ENCODE measurements around the gene GORASP2. TPM values are rescaled to one million over a fixed set of nuclear protein-coding genes. Genes with fewer than 3 reads are reported as not detected.

GORASP2 gene
- polyA plus RNA-seq (2013), result 49.8 TPM

- WGBS (ENCODE audit: insufficient coverage), result under 1% methylated on average over 79 of the region's 95 CpGs
- Histone ChIP-seq H3K27ac (ENCODE audit: insufficient read depth in 1 of 2, low read depth in 1 of 2, low read length in 2 of 2, poor library complexity in 1 of 2, severe bottlenecking in 2 of 2) (peak within 1 kb of the TSS; percentile 79 to 92), H3K27me3 (replicated peaks in 2 of 5; ENCODE audit: control insufficient read depth in 4 of 5, insufficient read depth in 5 of 5, low read length in 4 of 5) (no peaks in the 10 kb centered on the region), H3K9me3 (ENCODE audit: control extremely low read depth in 1 of 5, control insufficient read depth in 4 of 5, insufficient read depth in 2 of 5, low read depth in 1 of 5, low read length in 4 of 5) (peaks cover 0 to 11% (median 8%) of the 10 kb centered on the region in 5 experiments), H3K36me3 (ENCODE audit: control insufficient read depth in 4 of 4, insufficient read depth in 4 of 4, low read length in 3 of 4) (peaks cover 0 to 3% (median 0%) of the 10 kb centered on the region in 4 experiments), H3K4me1 (ENCODE audit: control extremely low read depth in 1 of 4, control insufficient read depth in 4 of 4, insufficient read depth in 4 of 4, low read length in 3 of 4) (peaks cover 9 to 26% (median 17%) of the 10 kb centered on the region in 4 experiments), H3K4me3 (ENCODE audit: control insufficient read depth in 1 of 7, extremely low read depth in 1 of 7, insufficient read depth in 4 of 7, low read depth in 2 of 7, low read length in 6 of 7) (peak within 1 kb of the TSS; percentile 78 to 92 (median 88))
- ChIA-PET CTCF (interaction anchor here (0.5 to 1.7 kb wide), 21 partner anchors 8 to 793 kb away, joined by 3 to 6 read pairs (median 3); no protein-coding TSS in a partner anchor), POLR2A (interaction anchor here (0.5 to 1.5 kb wide), 3 partner anchors 18 to 761 kb away, joined by 3 to 4 read pairs (median 3); no protein-coding TSS in a partner anchor)
- peak; percentile 100 for DNase-seq
Measured at GRCh38 chr2:170928824-170929685, at the start of gene GORASP2. Gene GORASP2 (plus strand): TSS chr2:170929253. CDS start chr2:170929341, 88 bp downstream.

GRCh38 chr2:170881840-170882239, 47.2 kb upstream of the GORASP2 start:
- Histone ChIP-seq H3K27ac (ENCODE audit: insufficient read depth in 1 of 2, low read depth in 1 of 2, low read length in 2 of 2, poor library complexity in 1 of 2, severe bottlenecking in 2 of 2) (no peak overlapping the region), H3K36me3 (ENCODE audit: control insufficient read depth in 4 of 4, insufficient read depth in 4 of 4, low read length in 3 of 4) (no peaks in the 10 kb centered on the region), H3K9me3 (ENCODE audit: control extremely low read depth in 1 of 5, control insufficient read depth in 4 of 5, insufficient read depth in 2 of 5, low read depth in 1 of 5, low read length in 4 of 5) (no peaks in the 10 kb centered on the region), H3K4me3 (ENCODE audit: control insufficient read depth in 1 of 7, extremely low read depth in 1 of 7, insufficient read depth in 4 of 7, low read depth in 2 of 7, low read length in 6 of 7) (no peak overlapping the region), H3K4me1 (ENCODE audit: control extremely low read depth in 1 of 4, control insufficient read depth in 4 of 4, insufficient read depth in 4 of 4, low read length in 3 of 4) (peaks cover 0 to 5% (median 0%) of the 10 kb centered on the region in 4 experiments), H3K27me3 (replicated peaks in 2 of 5; ENCODE audit: control insufficient read depth in 4 of 5, insufficient read depth in 5 of 5, low read length in 4 of 5) (no peaks in the 10 kb centered on the region)
- ChIA-PET CTCF (interaction anchor here (1.0 to 2.0 kb wide), 2 partner anchors 9 to 10 kb away, joined by 4 to 7 read pairs; no protein-coding TSS in a partner anchor), POLR2A (no interaction called here)
- DNase-seq, result peak in 1 of 3 donors; percentile 3
- WGBS (ENCODE audit: insufficient coverage), result 78% methylated on average over 3 of the region's 3 CpGs

GRCh38 chr2:170882758-170883157, 46.3 kb upstream of the GORASP2 start:
- ChIA-PET CTCF (interaction anchor here (2.0 kb wide), 1 partner anchor 9 kb away, joined by 7 read pairs; no protein-coding TSS in a partner anchor), POLR2A (no interaction called here)
- no peak for DNase-seq
- no peak overlapping the region for H3K4me3 ChIP-seq (ENCODE audit: control insufficient read depth in 1 of 7, extremely low read depth in 1 of 7, insufficient read depth in 4 of 7, low read depth in 2 of 7, low read length in 6 of 7)
- no peaks in the 10 kb centered on the region for H3K36me3 ChIP-seq (ENCODE audit: control insufficient read depth in 4 of 4, insufficient read depth in 4 of 4, low read length in 3 of 4)
- peaks cover 0 to 5% (median 0%) of the 10 kb centered on the region in 4 experiments for H3K4me1 ChIP-seq (ENCODE audit: control extremely low read depth in 1 of 4, control insufficient read depth in 4 of 4, insufficient read depth in 4 of 4, low read length in 3 of 4)
- no peaks in the 10 kb centered on the region for H3K9me3 ChIP-seq (ENCODE audit: control extremely low read depth in 1 of 5, control insufficient read depth in 4 of 5, insufficient read depth in 2 of 5, low read depth in 1 of 5, low read length in 4 of 5)
- H3K27me3 ChIP-seq (replicated peaks in 2 of 5; ENCODE audit: control insufficient read depth in 4 of 5, insufficient read depth in 5 of 5, low read length in 4 of 5), result no peaks in the 10 kb centered on the region
- H3K27ac ChIP-seq (ENCODE audit: insufficient read depth in 1 of 2, low read depth in 1 of 2, low read length in 2 of 2, poor library complexity in 1 of 2, severe bottlenecking in 2 of 2), result no peak overlapping the region
- WGBS (ENCODE audit: insufficient coverage), result 100% methylated on average over 1 of the region's 2 CpGs

- WGBS (ENCODE audit: insufficient coverage), result 96% methylated on average over 2 of the region's 2 CpGs
- Histone ChIP-seq H3K4me1 (ENCODE audit: control extremely low read depth in 1 of 4, control insufficient read depth in 4 of 4, insufficient read depth in 4 of 4, low read length in 3 of 4) (peaks cover 0 to under 1% (median 0%) of the 10 kb centered on the region in 4 experiments), H3K36me3 (ENCODE audit: control insufficient read depth in 4 of 4, insufficient read depth in 4 of 4, low read length in 3 of 4) (no peaks in the 10 kb centered on the region), H3K9me3 (ENCODE audit: control extremely low read depth in 1 of 5, control insufficient read depth in 4 of 5, insufficient read depth in 2 of 5, low read depth in 1 of 5, low read length in 4 of 5) (no peaks in the 10 kb centered on the region), H3K27me3 (replicated peaks in 2 of 5; ENCODE audit: control insufficient read depth in 4 of 5, insufficient read depth in 5 of 5, low read length in 4 of 5) (no peaks in the 10 kb centered on the region), H3K27ac (ENCODE audit: insufficient read depth in 1 of 2, low read depth in 1 of 2, low read length in 2 of 2, poor library complexity in 1 of 2, severe bottlenecking in 2 of 2) (no peak overlapping the region), H3K4me3 (ENCODE audit: control insufficient read depth in 1 of 7, extremely low read depth in 1 of 7, insufficient read depth in 4 of 7, low read depth in 2 of 7, low read length in 6 of 7) (no peak overlapping the region)
- CTCF ChIA-PET, result interaction anchor here (4.0 kb wide), 1 partner anchor 10 kb away, joined by 17 read pairs; no protein-coding TSS in a partner anchor
- POLR2A ChIA-PET, result no interaction called here
- no peak for DNase-seq
Measured at GRCh38 chr2:170883683-170884082, 45.4 kb upstream of the GORASP2 start.

- no peak overlapping the region for H3K4me3 ChIP-seq (ENCODE audit: control insufficient read depth in 1 of 7, extremely low read depth in 1 of 7, insufficient read depth in 4 of 7, low read depth in 2 of 7, low read length in 6 of 7)
- no peaks in the 10 kb centered on the region for H3K4me1 ChIP-seq (ENCODE audit: control extremely low read depth in 1 of 4, control insufficient read depth in 4 of 4, insufficient read depth in 4 of 4, low read length in 3 of 4)
- H3K36me3 ChIP-seq (ENCODE audit: control insufficient read depth in 4 of 4, insufficient read depth in 4 of 4, low read length in 3 of 4), result no peaks in the 10 kb centered on the region
- DNase-seq, result no peak
- CTCF ChIA-PET, result interaction anchor here (1.3 to 4.0 kb wide), 2 partner anchors 8 to 11 kb away, joined by 3 to 17 read pairs; no protein-coding TSS in a partner anchor
- no peaks in the 10 kb centered on the region for H3K9me3 ChIP-seq (ENCODE audit: control extremely low read depth in 1 of 5, control insufficient read depth in 4 of 5, insufficient read depth in 2 of 5, low read depth in 1 of 5, low read length in 4 of 5)
- H3K27ac ChIP-seq (ENCODE audit: insufficient read depth in 1 of 2, low read depth in 1 of 2, low read length in 2 of 2, poor library complexity in 1 of 2, severe bottlenecking in 2 of 2), result no peak overlapping the region
- WGBS (ENCODE audit: insufficient coverage), result 96% methylated on average over 5 of the region's 5 CpGs
- no peaks in the 10 kb centered on the region for H3K27me3 ChIP-seq (replicated peaks in 2 of 5; ENCODE audit: control insufficient read depth in 4 of 5, insufficient read depth in 5 of 5, low read length in 4 of 5)
- POLR2A ChIA-PET, result no interaction called here
Measured at GRCh38 chr2:170885130-170885791, 43.8 kb upstream of the GORASP2 start.

- H3K4me1 ChIP-seq (ENCODE audit: control extremely low read depth in 1 of 4, control insufficient read depth in 4 of 4, insufficient read depth in 4 of 4, low read length in 3 of 4), result no peaks in the 10 kb centered on the region
Measured at GRCh38 chr2:170886386-170886785, 42.7 kb upstream of the GORASP2 start.

More at GRCh38 chr2:170886386-170886785, 42.7 kb upstream of the GORASP2 start:
- H3K27ac ChIP-seq (ENCODE audit: insufficient read depth in 1 of 2, low read depth in 1 of 2, low read length in 2 of 2, poor library complexity in 1 of 2, severe bottlenecking in 2 of 2), result no peak overlapping the region
- WGBS (ENCODE audit: insufficient coverage), result 100% methylated on average over 1 of the region's 1 CpG
- peak in 1 of 3 donors; percentile 10 for DNase-seq
- CTCF ChIA-PET, result interaction anchor here (0.8 to 4.0 kb wide), 2 partner anchors 12 to 62 kb away, joined by 3 to 17 read pairs; no protein-coding TSS in a partner anchor
- no peaks in the 10 kb centered on the region for H3K36me3 ChIP-seq (ENCODE audit: control insufficient read depth in 4 of 4, insufficient read depth in 4 of 4, low read length in 3 of 4)
- no peak overlapping the region for H3K4me3 ChIP-seq (ENCODE audit: control insufficient read depth in 1 of 7, extremely low read depth in 1 of 7, insufficient read depth in 4 of 7, low read depth in 2 of 7, low read length in 6 of 7)
- no peaks in the 10 kb centered on the region for H3K9me3 ChIP-seq (ENCODE audit: control extremely low read depth in 1 of 5, control insufficient read depth in 4 of 5, insufficient read depth in 2 of 5, low read depth in 1 of 5, low read length in 4 of 5)
- no peaks in the 10 kb centered on the region for H3K27me3 ChIP-seq (replicated peaks in 2 of 5; ENCODE audit: control insufficient read depth in 4 of 5, insufficient read depth in 5 of 5, low read length in 4 of 5)
- POLR2A ChIA-PET, result no interaction called here
